Myocyte (in vitro differentiated cells): ENCODE results near the gene VEGFA. TPM values are rescaled to one million over a fixed set of nuclear protein-coding genes. Genes with fewer than 3 reads are reported as not detected.

ENCODE experiments used
- DNase-seq: peaks from one replicate; pipeline ENCODE4 v3.0.0-alpha.2; 2012; ENCODE audit warnings: low read depth
- polyA plus RNA-seq: library from polyadenylated mRNA; unstranded; fragments of >200 nt; gene quantifications from one replicate; pipeline ENCODE4 v1.2.1, GENCODE V29; 2012; ENCODE audit warnings: missing spikeins
- total RNA-seq: library from RNA; depleted of rRNA; stranded (reverse); fragments of >200 nt; gene quantifications from 2 replicates; pipeline ENCODE4 v1.2.3, GENCODE V29; 2014

VEGFA gene
- 44.1 and 57.0 TPM in 2 replicates for total RNA-seq
- 163 TPM for polyA plus RNA-seq

DNA sequence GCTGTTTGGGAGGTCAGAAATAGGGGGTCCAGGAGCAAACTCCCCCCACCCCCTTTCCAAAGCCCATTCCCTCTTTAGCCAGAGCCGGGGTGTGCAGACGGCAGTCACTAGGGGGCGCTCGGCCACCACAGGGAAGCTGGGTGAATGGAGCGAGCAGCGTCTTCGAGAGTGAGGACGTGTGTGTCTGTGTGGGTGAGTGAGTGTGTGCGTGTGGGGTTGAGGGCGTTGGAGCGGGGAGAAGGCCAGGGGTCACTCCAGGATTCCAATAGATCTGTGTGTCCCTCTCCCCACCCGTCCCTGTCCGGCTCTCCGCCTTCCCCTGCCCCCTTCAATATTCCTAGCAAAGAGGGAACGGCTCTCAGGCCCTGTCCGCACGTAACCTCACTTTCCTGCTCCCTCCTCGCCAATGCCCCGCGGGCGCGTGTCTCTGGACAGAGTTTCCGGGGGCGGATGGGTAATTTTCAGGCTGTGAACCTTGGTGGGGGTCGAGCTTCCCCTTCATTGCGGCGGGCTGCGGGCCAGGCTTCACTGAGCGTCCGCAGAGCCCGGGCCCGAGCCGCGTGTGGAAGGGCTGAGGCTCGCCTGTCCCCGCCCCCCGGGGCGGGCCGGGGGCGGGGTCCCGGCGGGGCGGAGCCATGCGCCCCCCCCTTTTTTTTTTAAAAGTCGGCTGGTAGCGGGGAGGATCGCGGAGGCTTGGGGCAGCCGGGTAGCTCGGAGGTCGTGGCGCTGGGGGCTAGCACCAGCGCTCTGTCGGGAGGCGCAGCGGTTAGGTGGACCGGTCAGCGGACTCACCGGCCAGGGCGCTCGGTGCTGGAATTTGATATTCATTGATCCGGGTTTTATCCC, at the start of gene VEGFA:
Gene VEGFA (plus strand): TSS at position 686 of the 846 bp plus-strand sequence.
- peak; percentile 89 for DNase-seq

DNA sequence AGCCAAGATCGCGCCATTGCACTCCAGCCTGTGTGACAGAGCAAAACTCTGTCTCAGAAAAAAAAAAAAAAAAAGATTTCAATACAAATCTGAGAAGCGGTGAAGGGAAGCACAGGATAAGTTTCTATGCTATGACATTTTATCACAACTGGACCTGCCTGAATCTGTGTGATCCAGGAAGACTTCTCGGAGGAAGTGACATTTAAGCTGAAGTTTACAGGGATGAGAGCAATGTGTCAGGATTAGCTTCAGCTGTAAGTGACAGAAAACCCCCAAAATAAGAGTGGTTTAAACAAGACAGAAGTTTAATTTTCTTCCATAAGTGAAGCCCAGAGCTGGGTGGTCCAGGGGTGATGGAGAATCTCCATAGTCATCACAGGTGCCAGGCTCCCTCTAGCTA, 49.0 kb upstream of the VEGFA start:
- no peak for DNase-seq

DNA sequence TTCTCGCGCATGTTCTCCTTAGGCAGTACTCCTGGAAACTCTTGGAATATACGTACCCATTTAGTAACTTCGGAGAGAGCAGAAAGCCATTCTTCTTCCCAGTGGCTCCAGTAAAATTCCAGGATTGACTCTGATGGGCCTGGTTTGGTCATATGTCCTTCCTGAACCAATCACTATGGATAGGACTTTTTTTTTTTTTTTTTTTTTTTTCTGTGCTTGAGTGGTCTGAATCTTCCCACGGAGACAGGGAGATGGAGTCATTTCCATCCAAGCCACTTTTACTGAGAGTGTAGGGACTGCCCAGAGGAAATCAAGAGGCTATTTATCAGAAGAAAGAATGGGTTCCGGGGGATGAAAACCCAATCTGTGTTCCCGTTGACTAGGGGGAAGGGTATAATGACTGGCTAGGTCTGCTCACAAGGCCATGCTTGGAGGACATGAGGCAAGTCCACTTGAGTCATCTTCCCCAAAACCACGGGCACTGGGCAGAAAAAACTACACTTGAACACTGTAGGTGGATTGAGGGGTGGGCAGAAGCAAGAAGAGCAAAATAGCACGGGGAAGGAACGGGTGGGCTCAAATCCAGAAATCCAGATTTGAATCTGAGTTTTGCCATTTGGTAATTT, 47.0 kb upstream of the VEGFA start:
- no peak for DNase-seq

DNA sequence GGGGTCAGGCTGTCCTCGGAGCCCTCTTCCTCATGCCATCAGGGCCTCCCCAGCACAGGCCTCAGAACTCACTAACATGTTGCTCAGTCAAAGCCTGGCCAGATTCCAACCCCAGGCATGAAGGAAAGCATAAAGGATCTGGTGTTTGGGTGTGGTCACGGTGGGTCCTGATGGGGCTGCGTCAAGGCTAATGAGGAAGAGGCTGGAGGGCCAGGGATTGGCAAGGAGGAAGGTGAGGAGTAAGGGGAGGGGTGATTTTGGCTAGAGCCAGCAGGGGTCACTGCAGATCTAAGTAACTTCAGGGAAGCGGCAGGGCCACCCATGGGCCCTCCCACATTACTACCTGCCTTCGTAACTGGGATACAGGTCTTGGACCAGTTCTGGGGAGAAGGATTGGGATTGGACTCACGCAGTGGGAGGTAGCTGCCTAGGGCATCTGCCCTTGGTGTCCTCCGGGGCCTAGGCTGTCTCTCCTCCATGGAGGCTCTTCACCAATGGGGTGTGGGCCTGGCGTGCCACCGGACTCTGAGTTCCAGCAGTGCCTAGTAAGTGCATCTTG, 46.2 kb upstream of the VEGFA start:
- peak; percentile 43 for DNase-seq

DNA sequence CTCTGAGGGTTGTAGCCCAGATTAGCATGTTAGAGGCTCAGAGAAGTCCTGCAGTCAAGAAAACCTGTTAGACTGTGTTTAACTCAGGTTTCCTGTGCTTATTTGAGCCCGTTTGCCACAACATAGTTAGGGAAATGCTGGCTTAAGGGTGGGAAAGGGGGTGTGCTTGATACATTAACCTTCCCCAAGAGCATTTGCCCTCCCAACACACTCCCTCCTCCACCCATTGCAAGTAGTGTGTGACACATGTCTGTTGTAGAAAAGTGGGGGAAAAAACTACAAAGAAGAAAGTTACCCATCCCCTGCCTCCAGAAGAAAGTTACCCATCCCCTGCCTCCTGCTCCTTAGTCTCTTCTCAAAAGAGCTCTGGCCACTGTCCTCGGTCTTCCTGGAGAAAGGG, 45.7 kb upstream of the VEGFA start:
- DNase-seq = no peak

DNA sequence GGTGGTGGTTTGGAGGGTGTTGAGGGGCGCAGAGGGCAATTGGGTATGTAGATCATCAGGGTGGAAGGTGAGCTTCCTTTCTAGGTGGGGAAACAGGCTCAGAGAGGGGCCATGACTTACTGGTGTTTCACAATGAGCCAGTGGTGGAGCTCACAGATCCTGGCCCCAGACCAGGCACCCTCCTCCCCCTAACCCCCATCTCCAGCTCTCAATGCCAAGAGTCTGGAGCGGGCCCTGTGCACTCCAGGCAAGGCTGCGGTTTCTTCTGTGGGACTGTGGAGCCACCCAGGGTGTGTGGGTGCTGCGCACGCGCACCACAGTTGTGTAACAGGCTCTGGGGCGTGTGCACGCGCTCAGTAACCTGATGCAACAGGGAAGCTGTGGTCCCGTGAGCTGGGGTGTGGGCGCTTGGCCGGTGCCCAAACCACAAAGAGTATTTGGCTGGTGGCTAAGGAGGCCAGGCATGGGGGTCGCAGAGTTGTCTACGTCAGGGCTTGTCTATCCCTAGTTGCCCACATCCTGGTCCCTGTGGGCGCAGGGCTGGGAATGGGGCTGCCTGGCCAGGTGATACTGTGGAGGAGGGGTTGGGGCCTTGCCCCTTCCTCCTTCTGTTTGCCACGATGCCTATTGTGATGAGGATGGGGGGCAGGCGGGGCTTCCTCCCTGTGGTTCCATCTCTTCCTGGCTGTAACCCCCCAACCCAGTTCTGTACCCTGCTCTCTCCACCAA, 44.9 kb upstream of the VEGFA start:
- peak; percentile 83 for DNase-seq

DNA sequence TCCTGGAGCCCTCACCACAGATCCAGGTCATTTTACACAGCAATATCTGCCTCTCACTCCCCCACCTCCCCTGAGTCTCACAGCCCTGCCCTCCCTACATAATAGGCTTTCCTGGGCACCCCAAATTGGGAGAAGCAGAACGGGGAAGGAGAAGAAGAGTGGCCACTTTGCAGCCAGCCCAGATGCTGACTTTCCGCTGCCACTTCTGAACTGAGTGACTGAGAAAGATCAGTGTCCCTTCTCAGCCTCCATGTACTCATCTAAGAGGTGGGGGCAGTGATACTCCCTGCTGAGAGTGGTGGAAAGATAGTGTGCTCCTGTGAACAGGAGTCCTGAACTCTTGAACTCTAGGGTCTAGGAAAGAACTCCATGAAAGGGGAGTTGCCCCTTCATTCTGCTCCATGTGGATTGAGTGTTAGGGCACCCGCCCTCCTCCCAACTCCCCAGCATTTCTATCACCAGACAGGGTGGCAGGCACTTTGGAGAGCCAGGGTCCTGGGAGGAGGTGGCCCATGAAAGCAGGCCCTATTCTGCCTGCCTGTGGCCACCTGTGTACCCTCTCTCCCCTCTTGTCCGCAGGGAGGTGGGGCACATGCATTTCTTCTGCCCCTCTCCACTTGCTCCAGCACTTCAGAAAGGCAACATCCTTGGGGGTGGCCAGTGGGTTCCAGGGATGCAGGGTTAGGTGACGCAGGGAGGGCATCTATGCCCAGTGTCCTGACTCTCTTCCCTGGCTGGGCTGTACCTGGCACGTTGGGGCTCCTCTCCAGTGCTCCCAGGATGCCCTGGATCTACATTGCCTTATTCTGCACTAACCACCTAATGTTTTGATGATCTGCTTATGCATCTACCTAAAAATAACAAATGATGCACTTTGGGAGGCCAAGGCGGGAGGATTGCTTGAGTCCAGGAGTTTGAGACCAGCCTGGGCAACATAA, 44.1 kb upstream of the VEGFA start:
- no peak for DNase-seq

DNA sequence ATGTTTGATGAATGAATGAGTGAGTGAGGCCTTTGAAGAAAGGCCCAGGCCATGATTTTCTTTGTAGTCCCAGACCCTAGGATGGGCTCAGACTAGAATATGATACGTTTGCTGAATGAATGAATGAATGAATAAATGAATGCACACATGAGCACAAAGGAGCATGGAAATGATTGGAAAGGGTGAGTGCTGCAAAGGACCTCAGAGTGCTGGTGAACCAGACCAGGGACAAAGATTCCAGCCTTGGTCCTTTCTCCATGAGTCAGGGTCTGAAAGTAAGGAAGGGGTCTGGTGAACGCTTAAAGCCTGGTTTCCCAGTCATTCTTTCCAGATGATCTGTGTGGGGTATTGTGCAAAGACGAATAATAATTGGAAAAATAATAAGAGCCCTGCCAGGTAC, 42.4 kb upstream of the VEGFA start:
- no peak for DNase-seq

DNA sequence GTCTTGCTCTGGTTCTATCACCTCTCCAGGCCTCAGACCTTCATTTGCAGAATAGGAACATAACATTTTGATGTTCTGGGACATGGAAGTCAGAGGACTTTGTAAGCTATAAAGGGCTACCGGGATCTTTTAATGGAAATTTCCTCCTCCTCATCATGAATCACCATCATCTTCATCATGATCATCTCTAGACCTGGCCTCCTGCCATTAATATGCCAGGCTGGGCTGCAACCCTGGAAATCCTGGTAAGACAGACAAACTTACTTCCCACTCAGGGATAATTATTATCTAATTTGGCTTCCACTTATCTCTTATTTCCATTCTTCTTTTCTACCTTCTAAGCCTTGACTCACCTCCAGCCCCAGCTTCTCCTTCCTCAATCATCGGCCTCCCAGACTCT, 41.4 kb upstream of the VEGFA start:
- no peak for DNase-seq

DNA sequence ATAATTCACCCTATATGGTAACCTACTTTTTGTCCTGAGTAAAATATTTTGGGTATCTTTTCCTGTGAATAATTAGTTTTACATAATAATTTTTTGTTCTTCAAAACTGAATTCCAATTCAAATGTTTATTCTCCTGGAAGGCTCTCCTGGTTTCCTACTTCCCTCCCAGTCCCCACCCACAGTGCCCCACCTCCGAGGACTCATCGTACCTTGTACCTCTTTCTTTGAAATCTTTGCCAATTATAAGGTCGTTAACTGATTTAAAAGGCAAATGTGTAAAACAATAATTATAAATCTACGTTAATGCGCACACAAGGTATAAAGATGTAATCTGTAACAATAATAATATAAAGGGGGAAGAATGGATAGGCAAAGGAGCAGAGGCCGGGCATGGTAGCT, 40.5 kb upstream of the VEGFA start:
- DNase-seq = no peak

DNA sequence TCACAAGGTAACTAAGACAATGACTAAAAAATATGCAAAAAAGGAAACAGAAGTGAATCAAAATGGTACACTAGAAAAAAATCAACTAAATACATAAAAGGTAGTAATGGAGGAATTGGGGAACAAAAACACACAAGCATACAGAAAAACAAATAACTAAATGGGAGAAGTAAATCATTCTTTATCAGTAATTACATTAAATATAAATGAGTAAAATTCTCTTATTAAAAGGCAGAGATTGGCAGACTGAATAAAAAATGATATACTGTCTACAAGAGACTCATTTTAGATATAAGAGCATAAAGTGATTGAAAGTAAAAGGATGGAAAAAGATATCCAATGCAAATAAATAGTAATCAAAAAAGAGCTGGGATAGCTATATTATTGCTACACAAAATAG, 39.4 kb upstream of the VEGFA start:
- no peak for DNase-seq

DNA sequence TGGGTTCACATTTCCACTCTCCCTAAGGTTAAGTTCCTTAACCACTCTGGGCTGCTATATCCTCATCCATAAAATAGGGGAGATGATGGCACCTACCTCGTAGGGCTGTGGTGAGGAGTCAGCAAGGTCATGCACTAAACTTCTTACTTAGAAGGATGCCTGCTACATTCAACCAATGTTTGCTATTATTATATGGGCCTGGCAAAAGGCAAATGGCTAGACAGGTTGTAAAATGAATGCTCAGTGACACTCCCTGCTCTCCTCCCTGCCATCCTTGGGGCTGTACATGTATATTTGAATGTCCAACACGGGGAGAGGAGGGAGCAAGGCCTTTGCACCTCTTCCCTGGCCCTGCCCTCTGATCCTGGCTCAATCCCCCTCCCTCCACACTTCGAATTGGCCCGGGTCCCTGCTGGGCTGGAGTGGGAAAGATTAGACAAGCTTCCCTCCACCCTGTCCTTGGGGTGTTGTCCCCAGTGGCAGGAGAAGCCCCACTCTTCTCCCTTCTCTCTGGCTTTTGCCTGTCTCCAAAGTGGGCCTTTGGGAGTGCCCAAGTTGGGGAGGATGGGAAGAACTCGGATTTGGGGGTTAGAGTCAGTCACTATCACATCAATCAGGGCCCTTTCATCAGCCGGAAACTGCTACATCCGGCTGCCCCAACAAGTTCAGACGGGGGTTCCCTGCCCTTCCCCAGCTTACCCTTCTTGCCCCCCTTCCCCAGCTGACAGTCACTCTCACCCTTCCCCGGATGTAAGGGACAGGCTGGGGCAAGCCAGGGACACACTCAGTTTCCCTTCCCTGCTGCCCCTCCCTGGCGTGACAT, 36.3 kb upstream of the VEGFA start:
- no peak for DNase-seq

DNA sequence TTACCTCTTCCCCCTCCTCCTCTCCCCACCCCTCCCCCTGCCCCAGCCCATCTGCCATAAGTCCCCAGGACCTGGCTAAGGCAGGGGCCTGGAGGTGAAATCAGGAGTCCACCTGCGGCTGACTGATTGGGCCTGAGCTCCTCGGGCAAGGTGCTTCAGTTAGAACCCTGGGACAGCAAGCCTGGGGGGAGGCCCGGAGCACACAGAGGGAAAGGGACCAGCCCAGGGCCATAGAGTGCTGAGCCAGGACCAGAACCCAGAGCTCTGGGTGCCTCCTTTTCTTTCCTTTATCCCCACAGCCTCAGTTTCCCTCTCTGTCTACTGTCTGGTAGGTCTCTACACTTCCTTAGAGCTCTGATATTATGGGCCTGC, 35.7 kb upstream of the VEGFA start:
- DNase-seq = no peak

DNA sequence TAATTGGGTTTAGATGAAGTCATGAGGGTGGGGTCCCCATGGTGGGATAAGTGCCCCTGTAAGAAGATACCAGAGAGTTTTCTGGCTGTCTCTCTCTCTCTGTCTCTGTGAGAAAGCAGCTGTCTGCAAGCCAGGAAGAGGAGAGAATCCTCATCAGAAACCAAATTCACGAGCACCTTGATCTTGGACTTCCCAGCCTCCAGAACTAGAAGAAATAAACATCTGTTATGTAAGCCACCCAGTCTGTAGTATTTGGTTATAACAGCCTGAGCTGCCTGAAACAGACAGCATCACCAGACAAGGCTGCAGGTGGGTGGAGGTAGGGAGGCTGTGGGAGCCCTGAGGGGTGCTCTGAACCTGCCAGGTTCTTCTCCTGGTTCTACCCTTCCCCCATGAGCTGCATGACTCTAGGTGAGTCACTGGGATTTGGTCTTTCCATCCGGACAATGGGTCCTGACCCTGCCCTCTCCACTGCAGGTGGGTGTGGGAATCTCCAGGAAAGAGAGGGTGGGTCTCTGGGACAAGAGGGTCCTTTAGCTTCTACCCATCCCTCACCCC, 34.3 kb upstream of the VEGFA start:
- no peak for DNase-seq

DNA sequence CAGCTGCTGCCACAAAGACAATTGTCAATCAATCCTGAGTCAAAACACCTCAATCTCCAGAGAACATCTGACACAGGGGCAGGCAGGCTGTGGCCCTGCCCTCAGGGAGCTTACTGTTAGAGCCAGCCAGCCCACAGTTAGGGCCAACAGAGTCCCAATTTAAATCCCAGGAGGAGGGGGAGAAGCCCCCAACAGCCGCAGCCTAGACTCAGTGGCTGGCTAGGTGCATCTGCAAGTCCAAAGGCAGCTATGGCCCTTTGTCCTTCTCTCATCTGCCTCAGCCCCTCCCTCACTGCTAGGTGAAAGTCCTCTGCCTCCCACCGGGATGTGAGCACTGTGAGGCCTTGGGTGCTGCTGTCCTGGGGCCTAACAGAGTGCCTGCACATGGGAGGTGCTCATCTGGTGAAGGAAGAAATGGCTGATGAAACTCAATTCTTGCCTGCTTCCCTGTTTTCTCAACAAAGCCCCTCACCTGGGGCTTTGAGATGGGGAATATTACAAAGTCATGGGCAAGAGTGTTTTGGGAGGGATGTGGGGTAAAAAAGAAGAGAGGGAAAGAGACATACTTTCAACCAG, 33.7 kb upstream of the VEGFA start:
- DNase-seq = no peak

DNA sequence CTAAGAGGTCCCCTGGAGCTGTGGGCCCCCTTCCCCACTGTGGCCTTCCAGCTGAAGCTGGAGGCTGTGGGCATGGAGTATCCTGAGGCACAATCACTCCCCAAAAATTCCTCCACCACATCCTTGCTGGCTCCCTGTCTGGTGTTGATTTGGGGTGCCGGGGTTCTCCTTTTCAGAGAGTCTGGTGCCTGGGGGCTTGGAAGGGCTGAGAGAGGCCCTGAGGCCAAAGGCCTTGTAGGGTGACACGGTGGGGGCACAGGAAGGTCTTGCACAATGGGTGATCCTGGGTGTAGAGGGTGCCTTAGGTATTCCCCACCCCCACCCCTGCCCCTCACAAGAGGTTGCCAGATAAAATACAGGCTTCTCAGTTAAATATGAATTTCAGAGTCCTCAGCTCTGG, 33.2 kb upstream of the VEGFA start:
- no peak for DNase-seq

DNA sequence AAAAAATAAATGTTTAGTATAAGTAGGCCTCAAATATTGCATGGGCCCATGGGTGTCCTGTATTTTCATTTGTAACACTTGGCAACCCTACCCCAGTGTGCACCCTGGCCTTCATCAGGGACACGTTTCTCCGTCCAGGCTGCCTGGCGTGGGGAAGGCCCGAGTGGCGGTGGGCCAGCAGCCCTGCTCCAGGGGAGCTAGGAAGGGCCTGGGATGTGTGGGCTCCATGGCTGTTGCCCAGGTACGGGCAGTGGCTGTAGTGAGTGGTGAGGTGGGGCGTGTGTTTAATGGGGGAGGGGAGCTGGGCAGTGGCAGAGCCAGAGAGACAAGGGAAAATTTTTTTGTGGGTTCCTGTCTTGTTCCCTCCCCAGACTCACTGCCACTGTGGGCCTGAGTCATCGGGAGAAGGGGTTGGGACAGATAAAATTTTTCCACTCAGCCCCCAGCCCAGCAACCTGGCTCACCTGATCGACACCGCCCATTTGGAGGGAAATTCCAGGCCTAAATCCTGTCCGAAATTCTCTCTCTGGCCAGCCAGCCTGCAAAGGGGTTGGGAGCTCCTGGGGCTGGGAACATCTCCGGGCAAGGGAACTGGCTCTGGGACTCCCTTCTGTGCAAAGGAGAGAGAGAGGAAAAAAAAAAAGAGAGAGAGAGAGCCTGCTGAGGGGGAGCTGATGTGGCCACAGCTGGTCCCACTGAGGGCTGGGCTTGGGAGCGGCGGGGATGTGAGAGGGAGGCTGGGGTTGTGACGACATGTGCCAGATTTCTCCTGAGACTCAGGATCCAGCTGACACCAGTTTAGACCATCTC, 32.5 kb upstream of the VEGFA start:
- peak; percentile 35 for DNase-seq

DNA sequence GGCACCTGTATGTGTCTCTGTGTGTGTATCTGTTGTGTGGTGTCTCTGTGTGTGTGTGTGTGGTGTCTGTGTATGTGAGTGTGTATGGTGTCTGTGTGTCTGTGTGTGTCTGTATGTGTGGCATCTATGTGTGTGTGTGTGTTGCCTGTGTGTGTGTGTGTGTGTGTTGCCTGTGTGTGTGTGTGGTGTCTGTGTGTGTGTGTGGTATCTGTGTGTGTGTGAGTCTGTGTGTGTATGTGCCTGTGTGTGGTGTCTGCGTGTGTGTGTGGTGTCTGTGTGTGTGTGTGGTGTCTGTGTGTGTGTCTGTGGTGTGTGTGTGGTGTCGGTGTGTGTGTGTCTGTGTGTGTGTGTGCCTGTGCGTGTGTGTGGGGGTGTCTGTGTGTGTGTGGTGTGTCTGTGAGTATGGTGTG, 31.7 kb upstream of the VEGFA start:
- no peak for DNase-seq
